ENCODE results near the gene NRXN2.

GRCh38 chr11:64569300-64569970 lies 153.6 kb downstream of the NRXN2 start:
- TF ChIP-seq, protein P1, sequence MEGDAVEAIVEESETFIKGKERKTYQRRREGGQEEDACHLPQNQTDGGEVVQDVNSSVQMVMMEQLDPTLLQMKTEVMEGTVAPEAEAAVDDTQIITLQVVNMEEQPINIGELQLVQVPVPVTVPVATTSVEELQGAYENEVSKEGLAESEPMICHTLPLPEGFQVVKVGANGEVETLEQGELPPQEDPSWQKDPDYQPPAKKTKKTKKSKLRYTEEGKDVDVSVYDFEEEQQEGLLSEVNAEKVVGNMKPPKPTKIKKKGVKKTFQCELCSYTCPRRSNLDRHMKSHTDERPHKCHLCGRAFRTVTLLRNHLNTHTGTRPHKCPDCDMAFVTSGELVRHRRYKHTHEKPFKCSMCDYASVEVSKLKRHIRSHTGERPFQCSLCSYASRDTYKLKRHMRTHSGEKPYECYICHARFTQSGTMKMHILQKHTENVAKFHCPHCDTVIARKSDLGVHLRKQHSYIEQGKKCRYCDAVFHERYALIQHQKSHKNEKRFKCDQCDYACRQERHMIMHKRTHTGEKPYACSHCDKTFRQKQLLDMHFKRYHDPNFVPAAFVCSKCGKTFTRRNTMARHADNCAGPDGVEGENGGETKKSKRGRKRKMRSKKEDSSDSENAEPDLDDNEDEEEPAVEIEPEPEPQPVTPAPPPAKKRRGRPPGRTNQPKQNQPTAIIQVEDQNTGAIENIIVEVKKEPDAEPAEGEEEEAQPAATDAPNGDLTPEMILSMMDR (IDR thresholded peaks at IDR 0.05) = no peak
- TF ChIP-seq POLR2A (IDR thresholded peaks at IDR 0.05) = no peak
